Nephron (organoid): ENCODE results near the gene INSR.
"Not testable (repeated sequence)": the region's sequence is repeated elsewhere in the genome, so short reads cannot be mapped to it uniquely, and the experiment has no call there.

Experiments used
- H3K27ac Mint-ChIP-seq, 3 experiments: 2 replicates each; pipeline ENCODE4 v1.8.0; 2020; ENCODE audit warnings: mixed read lengths in 3 of 3, mild to moderate bottlenecking in 2 of 3, moderate library complexity in 1 of 3
- H3K27me3 Mint-ChIP-seq: 2 replicates; pipeline ENCODE4 v1.8.0; 2021; ENCODE audit warnings: low read depth, mild to moderate bottlenecking, moderate library complexity, mixed read lengths
- H3K36me3 Mint-ChIP-seq: 2 replicates; pipeline ENCODE4 v1.8.0; 2020; ENCODE audit warnings: low read depth, mixed read lengths
- H3K4me1 Mint-ChIP-seq: 2 replicates; pipeline ENCODE4 v1.8.0; 2020; ENCODE audit warnings: mixed read lengths
- H3K4me3 Mint-ChIP-seq, 3 experiments: 2 replicates each; pipeline ENCODE4 v1.8.0; 2020; ENCODE audit warnings: mild to moderate bottlenecking in 3 of 3, mixed read lengths in 3 of 3, moderate library complexity in 2 of 3
- H3K9me3 Mint-ChIP-seq: 2 replicates; pipeline ENCODE4 v1.8.0; 2020; ENCODE audit warnings: mixed read lengths
- TF ChIP-seq, protein P1 (sequence below), 3 experiments: fragments of 200-600 bp; sonication (generic); IDR thresholded peaks; one replicate each; pipeline ENCODE4 v1.5.0; 2021; ENCODE audit warnings: antibody characterized with exemption in 3 of 3; ENCODE audit not compliant: unreplicated experiment in 3 of 3

The INSR gene

DNA sequence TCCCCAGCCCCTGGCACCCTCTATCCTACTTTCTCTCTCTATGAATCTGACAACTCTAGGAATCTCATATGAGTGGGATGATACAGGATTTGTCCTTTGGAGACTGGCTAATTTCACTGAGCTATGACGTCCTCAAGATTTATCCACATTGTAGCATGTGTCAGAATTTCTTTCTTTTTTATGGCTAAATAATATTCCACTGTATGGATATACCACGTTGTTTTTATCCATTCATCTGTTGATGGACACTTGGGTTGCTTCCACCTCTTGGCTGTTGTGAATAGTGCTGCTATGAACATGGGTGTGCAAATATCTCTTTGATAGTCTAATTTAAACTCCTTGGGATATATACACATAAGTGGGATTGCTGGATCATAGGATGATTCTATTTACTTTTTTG is 24.0 kb upstream of the INSR start:
- Mint-ChIP-seq H3K4me3 (no peak overlapping the region), H3K27me3 (peaks cover 6% of the 10 kb centered on the region), H3K36me3 (peaks cover 5% of the 10 kb centered on the region), H3K4me1 (no peaks in the 10 kb centered on the region), H3K27ac (no peak overlapping the region), H3K9me3 (peaks cover 13% of the 10 kb centered on the region)
- TF ChIP-seq, protein P1, sequence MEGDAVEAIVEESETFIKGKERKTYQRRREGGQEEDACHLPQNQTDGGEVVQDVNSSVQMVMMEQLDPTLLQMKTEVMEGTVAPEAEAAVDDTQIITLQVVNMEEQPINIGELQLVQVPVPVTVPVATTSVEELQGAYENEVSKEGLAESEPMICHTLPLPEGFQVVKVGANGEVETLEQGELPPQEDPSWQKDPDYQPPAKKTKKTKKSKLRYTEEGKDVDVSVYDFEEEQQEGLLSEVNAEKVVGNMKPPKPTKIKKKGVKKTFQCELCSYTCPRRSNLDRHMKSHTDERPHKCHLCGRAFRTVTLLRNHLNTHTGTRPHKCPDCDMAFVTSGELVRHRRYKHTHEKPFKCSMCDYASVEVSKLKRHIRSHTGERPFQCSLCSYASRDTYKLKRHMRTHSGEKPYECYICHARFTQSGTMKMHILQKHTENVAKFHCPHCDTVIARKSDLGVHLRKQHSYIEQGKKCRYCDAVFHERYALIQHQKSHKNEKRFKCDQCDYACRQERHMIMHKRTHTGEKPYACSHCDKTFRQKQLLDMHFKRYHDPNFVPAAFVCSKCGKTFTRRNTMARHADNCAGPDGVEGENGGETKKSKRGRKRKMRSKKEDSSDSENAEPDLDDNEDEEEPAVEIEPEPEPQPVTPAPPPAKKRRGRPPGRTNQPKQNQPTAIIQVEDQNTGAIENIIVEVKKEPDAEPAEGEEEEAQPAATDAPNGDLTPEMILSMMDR (IDR thresholded peaks at IDR 0.05; ENCODE audit: unreplicated experiment in 3 of 3), result no peak

DNA sequence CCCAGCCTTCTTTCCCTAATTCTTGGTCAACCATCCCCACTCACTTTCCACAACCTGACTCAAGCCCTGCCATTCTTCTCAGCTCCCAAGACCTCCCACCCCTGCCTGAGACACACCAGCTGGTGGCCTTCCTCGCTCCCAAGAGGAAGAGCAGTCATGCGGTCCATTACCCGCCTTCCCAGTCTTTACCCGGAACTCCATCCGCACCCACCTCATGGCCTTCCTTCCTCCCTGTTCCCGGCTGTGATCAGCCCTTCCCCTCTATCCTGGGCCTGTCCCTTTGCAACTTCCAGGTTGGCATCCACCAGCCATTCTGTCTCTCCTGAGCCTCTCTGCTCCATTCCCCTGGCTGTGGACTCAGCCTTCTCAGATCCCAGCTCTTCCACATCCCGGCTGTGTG is 18.6 kb upstream of the INSR start:
- no peak overlapping the region for H3K4me3 Mint-ChIP-seq
- H3K27ac Mint-ChIP-seq, result no peak overlapping the region
- H3K4me1 Mint-ChIP-seq, result no peaks in the 10 kb centered on the region
- TF ChIP-seq, protein P1 (IDR thresholded peaks at IDR 0.05; ENCODE audit: unreplicated experiment in 3 of 3), result no peak
- peaks cover 16% of the 10 kb centered on the region for H3K27me3 Mint-ChIP-seq
- peaks cover 4% of the 10 kb centered on the region for H3K9me3 Mint-ChIP-seq
- no peaks in the 10 kb centered on the region for H3K36me3 Mint-ChIP-seq

DNA sequence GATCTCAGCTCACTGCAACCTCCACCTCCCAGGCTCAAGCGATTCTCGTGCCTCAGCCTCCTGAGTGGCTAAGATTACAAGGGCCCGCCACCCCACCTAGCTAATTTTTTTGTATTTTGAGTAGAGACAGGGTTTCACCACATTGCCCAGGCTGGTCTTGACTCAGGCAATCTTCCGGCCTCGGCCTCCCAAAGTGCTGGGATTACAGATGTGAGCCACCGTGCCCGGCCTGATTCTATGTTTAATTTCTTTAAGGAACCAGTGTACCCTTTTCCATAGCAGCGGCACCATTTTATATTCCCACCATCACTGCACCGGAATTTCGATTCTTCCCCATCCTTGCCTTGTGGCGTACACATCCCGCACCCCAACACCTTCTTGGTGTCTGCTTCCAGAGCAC is 17.7 kb upstream of the INSR start:
- H3K36me3 Mint-ChIP-seq, result no peaks in the 10 kb centered on the region
- peaks cover 3% of the 10 kb centered on the region for H3K9me3 Mint-ChIP-seq

DNA sequence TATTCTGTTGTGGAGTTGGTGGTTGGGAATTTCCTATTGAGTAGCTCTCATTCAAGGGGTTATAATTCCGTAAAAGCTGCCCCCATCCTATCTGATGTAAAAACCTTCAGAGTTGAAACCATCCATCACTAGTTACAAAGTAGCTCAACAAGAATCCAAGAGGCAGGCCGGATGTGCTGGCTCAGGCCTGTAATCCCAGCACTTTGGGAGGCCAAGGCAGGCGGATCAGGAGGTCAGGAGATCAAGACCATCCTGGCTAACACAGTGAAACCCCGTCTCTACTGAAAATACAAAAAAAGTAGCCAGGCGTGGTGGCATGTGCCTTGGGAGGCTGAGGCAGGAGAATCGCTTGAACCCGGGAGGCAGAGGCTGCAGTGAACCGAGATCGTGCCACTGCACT is 14.1 kb upstream of the INSR start:
- H3K36me3 Mint-ChIP-seq, result not testable (repeated sequence)

More for the DNA sequence above, 17.7 kb upstream of the INSR start:
- no peak overlapping the region for H3K4me3 Mint-ChIP-seq
- no peak overlapping the region for H3K27ac Mint-ChIP-seq
- TF ChIP-seq, protein P1 (IDR thresholded peaks at IDR 0.05; ENCODE audit: unreplicated experiment in 3 of 3), result no peak
- H3K27me3 Mint-ChIP-seq, result peaks cover 11% of the 10 kb centered on the region
- no peaks in the 10 kb centered on the region for H3K4me1 Mint-ChIP-seq

DNA sequence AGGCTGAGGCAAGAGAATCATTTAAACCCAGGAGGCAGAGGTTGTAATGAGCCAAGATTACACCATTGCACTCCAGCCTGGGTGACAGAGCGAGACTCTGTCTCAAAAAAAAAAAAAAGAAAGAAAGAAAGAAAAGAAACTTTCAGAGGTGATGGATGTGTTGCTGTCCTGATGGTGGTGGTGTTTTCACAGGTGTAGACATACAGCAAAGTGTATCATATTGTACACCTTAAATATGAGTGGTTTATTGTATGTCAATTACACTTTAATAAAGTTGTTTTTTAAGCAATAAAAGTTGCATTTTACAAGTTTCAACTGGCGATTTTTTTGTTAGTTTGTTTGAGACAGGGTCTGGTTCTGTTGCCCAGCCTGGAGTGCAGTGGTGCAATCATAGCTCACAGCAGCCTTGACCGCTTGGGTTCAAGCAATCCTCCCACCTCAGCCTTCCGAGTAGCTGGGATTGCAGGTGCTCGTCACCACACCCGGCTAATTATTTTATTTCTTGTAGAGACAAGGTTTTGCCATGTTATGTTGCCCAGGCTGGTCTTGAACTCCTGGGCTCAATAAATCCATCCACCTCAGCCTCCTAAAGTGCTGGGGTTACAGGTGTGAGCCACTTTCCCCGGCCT is 13.5 kb upstream of the INSR start:
- no peaks in the 10 kb centered on the region for H3K9me3 Mint-ChIP-seq
- H3K36me3 Mint-ChIP-seq, result no peaks in the 10 kb centered on the region
- H3K4me1 Mint-ChIP-seq, result no peaks in the 10 kb centered on the region
- peaks cover 15% of the 10 kb centered on the region for H3K27me3 Mint-ChIP-seq
- TF ChIP-seq, protein P1 (IDR thresholded peaks at IDR 0.05; ENCODE audit: unreplicated experiment in 3 of 3), result no peak
- no peak overlapping the region for H3K4me3 Mint-ChIP-seq
- H3K27ac Mint-ChIP-seq, result no peak overlapping the region

More for the DNA sequence above, 14.1 kb upstream of the INSR start:
- H3K27me3 Mint-ChIP-seq, result peaks cover 15% of the 10 kb centered on the region
- H3K4me1 Mint-ChIP-seq, H3K9me3 Mint-ChIP-seq, H3K4me3 Mint-ChIP-seq, H3K27ac Mint-ChIP-seq: not testable (repeated sequence)

DNA sequence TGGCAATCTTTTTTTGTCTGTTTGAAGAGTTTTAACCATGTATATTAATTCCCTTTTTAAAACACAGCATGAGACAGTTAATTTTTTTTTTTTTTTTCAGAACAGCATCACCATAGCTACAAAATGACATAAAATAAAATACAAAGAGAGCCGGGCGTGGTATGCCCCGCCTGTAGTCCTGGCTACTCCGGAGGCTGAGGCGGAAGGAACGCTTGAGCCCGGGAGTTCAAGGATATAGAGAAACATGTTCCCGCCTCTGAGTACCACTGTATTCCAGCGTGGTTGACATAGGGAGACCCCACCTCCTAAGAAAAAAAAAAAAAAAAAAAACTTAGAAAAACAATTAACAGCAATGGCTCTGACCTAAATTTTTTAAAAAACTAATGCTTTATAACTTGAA is 10.0 kb upstream of the INSR start:
- no peaks in the 10 kb centered on the region for H3K9me3 Mint-ChIP-seq
- no peak overlapping the region for H3K27ac Mint-ChIP-seq
- TF ChIP-seq, protein P1 (IDR thresholded peaks at IDR 0.05; ENCODE audit: unreplicated experiment in 3 of 3), result no peak
- no peaks in the 10 kb centered on the region for H3K36me3 Mint-ChIP-seq
- H3K27me3 Mint-ChIP-seq, result peaks cover 22% of the 10 kb centered on the region
- H3K4me1 Mint-ChIP-seq, result no peaks in the 10 kb centered on the region
- no peak overlapping the region for H3K4me3 Mint-ChIP-seq
